ENCODE data around the gene PDK3. TPM values are rescaled to one million over a fixed set of nuclear protein-coding genes. Genes with fewer than 3 reads are reported as not detected.

PDK3 gene
- polyA plus RNA-seq, 3 donors, result 12.2 to 34.0 (median 32.6) TPM

DNA sequence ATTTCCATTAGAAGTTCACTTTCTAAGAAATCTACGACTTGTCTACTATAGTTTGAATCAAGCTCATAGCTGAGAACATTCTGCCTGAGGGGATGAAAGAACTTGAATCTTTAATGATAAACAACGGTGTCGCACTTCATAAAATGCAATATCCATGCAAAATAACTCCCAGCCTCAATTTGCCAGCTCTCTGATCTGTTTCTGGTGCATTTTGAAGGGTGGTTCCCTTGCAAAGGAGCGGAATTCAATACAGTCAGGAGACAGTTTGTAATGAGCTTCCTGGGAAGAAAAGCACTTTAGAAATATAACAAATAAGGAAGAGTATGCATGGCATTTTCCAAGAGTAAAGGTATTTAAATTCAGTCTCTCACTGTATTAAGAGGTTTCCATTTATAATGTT is 102.1 kb downstream of the PDK3 start:
- Mint-ChIP-seq H3K9me3 (peaks cover 0 to 6% (median 0%) of the 10 kb centered on the region in 7 donors), H3K36me3 (no peaks in the 10 kb centered on the region), H3K27me3 (ENCODE audit: low read depth in 3 of 3) (peaks cover 2 to 3% (median 2%) of the 10 kb centered on the region in 3 donors), H3K27ac (no peak overlapping the region), H3K4me1 (no peaks in the 10 kb centered on the region), H3K4me3 (no peak overlapping the region)
- TF ChIP-seq, protein P1, sequence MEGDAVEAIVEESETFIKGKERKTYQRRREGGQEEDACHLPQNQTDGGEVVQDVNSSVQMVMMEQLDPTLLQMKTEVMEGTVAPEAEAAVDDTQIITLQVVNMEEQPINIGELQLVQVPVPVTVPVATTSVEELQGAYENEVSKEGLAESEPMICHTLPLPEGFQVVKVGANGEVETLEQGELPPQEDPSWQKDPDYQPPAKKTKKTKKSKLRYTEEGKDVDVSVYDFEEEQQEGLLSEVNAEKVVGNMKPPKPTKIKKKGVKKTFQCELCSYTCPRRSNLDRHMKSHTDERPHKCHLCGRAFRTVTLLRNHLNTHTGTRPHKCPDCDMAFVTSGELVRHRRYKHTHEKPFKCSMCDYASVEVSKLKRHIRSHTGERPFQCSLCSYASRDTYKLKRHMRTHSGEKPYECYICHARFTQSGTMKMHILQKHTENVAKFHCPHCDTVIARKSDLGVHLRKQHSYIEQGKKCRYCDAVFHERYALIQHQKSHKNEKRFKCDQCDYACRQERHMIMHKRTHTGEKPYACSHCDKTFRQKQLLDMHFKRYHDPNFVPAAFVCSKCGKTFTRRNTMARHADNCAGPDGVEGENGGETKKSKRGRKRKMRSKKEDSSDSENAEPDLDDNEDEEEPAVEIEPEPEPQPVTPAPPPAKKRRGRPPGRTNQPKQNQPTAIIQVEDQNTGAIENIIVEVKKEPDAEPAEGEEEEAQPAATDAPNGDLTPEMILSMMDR (IDR thresholded peaks at IDR 0.05), result no peak
- H3K4me1 ChIP-seq (ENCODE audit: control insufficient read depth in 1 of 2, insufficient read depth in 2 of 2, low read length in 2 of 2), result no peaks in the 10 kb centered on the region
- no peaks in the 10 kb centered on the region for H3K79me2 ChIP-seq (ENCODE audit: insufficient read depth, low read length)
- no peaks in the 10 kb centered on the region for H3K9me3 ChIP-seq (replicated peaks in 1 of 2; ENCODE audit: control insufficient read depth in 1 of 2, insufficient read depth in 1 of 2, low read length in 2 of 2)
- no peak for DNase-seq
- H4K20me1 ChIP-seq (ENCODE audit: insufficient read depth, low read length), result no peaks in the 10 kb centered on the region
- no peak overlapping the region for H3K27ac ChIP-seq (ENCODE audit: low read depth in 1 of 2, low read length in 2 of 2)
- H3K4me3 ChIP-seq (replicated peaks in 1 of 3; ENCODE audit: low read depth in 2 of 3, low read length in 3 of 3), result no peak overlapping the region
- H2AFZ ChIP-seq (ENCODE audit: insufficient read depth, low read depth, low read length, poor library complexity, severe bottlenecking), result no peak overlapping the region
- no CpG with 5 or more reads among the region's 4 CpGs for WGBS (ENCODE audit: insufficient coverage)
- intact Hi-C loops (cut with micrococcal nuclease), result no loop called here
- no peak overlapping the region for H3K4me2 ChIP-seq (replicated peaks; ENCODE audit: extremely low read depth, low read length, poor library complexity, severe bottlenecking)
- no peak overlapping the region for H3K9ac ChIP-seq (ENCODE audit: insufficient read depth, low read length, poor library complexity, severe bottlenecking)
- H3K27me3 ChIP-seq (ENCODE audit: control insufficient read depth in 2 of 2, insufficient read depth in 2 of 2, low read length in 2 of 2), result no peaks in the 10 kb centered on the region
- H3K36me3 ChIP-seq (replicated peaks in 1 of 2; ENCODE audit: control insufficient read depth in 1 of 2, insufficient read depth in 2 of 2, low read length in 2 of 2), result no peaks in the 10 kb centered on the region

DNA sequence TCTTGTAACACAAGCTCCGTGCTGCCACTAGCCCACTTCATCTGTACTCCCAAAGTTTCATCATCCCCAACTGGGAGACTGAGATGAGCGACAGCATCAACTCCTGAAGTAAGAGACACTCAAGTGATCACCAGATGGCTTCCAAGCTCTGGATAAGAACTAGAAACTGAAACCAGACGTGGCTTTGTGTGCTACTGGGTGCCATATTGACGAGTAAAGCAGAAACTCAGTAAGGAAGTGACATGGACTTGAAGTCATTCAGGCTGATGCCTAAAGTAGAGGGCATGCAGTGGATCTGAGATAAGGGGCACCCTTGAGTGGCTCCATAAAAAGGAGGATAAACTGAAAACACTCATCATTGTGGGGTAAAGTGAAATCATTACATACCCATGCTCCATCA is 109.7 kb downstream of the PDK3 start:
- Mint-ChIP-seq H3K27ac (no peak overlapping the region), H3K4me3 (no peak overlapping the region), H3K4me1 (no peaks in the 10 kb centered on the region), H3K36me3 (no peaks in the 10 kb centered on the region), H3K9me3 (peaks cover 0 to 3% (median 0%) of the 10 kb centered on the region in 7 donors), H3K27me3 (ENCODE audit: low read depth in 3 of 3) (peaks cover 0 to 5% (median 0%) of the 10 kb centered on the region in 3 donors)
- TF ChIP-seq, protein P1 (IDR thresholded peaks at IDR 0.05), result no peak
- Histone ChIP-seq H3K4me1 (ENCODE audit: control insufficient read depth in 1 of 2, insufficient read depth in 2 of 2, low read length in 2 of 2) (no peaks in the 10 kb centered on the region), H3K4me2 (replicated peaks; ENCODE audit: extremely low read depth, low read length, poor library complexity, severe bottlenecking) (no peak overlapping the region), H3K9ac (ENCODE audit: insufficient read depth, low read length, poor library complexity, severe bottlenecking) (no peak overlapping the region), H3K9me3 (replicated peaks in 1 of 2; ENCODE audit: control insufficient read depth in 1 of 2, insufficient read depth in 1 of 2, low read length in 2 of 2) (no peaks in the 10 kb centered on the region), H3K27ac (ENCODE audit: low read depth in 1 of 2, low read length in 2 of 2) (no peak overlapping the region), H4K20me1 (ENCODE audit: insufficient read depth, low read length) (no peaks in the 10 kb centered on the region), H3K36me3 (replicated peaks in 1 of 2; ENCODE audit: control insufficient read depth in 1 of 2, insufficient read depth in 2 of 2, low read length in 2 of 2) (no peaks in the 10 kb centered on the region), H3K79me2 (ENCODE audit: insufficient read depth, low read length) (no peaks in the 10 kb centered on the region), H3K27me3 (ENCODE audit: control insufficient read depth in 2 of 2, insufficient read depth in 2 of 2, low read length in 2 of 2) (no peaks in the 10 kb centered on the region), H2AFZ (ENCODE audit: insufficient read depth, low read depth, low read length, poor library complexity, severe bottlenecking) (no peak overlapping the region), H3K4me3 (replicated peaks in 1 of 3; ENCODE audit: low read depth in 2 of 3, low read length in 3 of 3) (no peak overlapping the region)
- intact Hi-C loops (cut with micrococcal nuclease), result no loop called here
- no peak for DNase-seq
- 61% methylated on average over 3 of the region's 4 CpGs for WGBS (ENCODE audit: insufficient coverage)

Measured in CD14-positive monocyte (primary cell).